ENCODE data around the gene CPA5.

GRCh38 chr7:130363026-130363847 lies 18.6 kb downstream of the CPA5 start:
- TF ChIP-seq POLR2A (IDR thresholded peaks at IDR 0.05): no peak
- TF ChIP-seq CTCF (IDR thresholded peaks at IDR 0.05): no peak

Data from body of pancreas (tissue), 4 donors.